GM19239 (cell line): ENCODE measurements around the gene ADAD2.

Experiments
- DNase-seq: peaks from one replicate; pipeline ENCODE4 v3.0.0; 2011; ENCODE audit warnings: low spot score; ENCODE audit not compliant: insufficient read length
- FAIRE-seq: peaks from 2 replicates; lab custom pipeline; 2011; peaks lifted over from hg19 to GRCh38; lab: Jason Lieb, UNC

ADAD2 gene

GRCh38 chr16:84176192-84177053 is 14.5 kb upstream of the ADAD2 start:
- no peak for FAIRE-seq
- DNase-seq = no peak

GRCh38 chr16:84177741-84178073 is 13.2 kb upstream of the ADAD2 start:
- FAIRE-seq = no peak

GRCh38 chr16:84178146-84178765 is 12.7 kb upstream of the ADAD2 start:
- DNase-seq (no peak), FAIRE-seq (no peak)

More at GRCh38 chr16:84177741-84178073, 13.2 kb upstream of the ADAD2 start:
- no peak for DNase-seq

DNA sequence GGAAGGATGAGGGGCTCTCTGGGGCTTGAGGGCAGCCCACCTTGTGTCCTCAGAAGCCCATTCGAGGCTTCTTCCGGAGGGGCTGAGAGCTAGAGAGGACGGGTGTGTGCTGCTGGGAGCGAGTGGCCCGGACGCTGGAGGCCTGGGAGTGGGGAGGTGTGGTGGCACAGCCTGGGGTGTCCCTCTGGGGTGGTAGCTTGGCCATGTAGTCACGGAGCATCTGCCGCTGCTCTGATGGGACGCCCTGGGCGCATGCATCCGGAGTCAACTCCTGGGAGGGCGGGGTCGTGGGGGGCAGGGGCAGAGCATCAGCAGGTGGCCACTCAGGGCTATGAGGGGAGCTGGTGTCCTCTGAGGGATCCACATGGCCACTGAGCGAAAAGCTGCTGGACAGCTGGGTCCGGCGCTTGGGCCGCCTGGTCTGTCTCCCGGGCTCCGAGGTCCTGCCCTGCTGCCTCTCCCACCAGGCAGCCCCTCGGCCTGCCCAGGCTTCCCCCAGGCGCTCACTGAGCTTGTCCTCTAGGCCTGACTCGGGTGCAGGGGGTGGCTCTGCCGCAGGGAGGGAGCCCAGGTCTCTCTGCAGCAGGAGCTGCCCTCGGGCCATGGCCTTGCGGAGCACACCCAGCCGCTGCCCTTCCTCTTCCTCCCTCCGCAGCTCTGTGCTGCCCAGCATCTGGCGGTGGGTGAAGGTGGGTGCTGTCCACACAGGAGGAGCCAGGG is 11.9 kb upstream of the ADAD2 start:
- no peak for FAIRE-seq

GRCh38 chr16:84179612-84180320 is 11.2 kb upstream of the ADAD2 start:
- DNase-seq = no peak
- no peak for FAIRE-seq

More for the DNA sequence above, 11.9 kb upstream of the ADAD2 start:
- no peak for DNase-seq

GRCh38 chr16:84180519-84181140 is 10.3 kb upstream of the ADAD2 start:
- no peak for DNase-seq
- FAIRE-seq = no peak

GRCh38 chr16:84181144-84181915 is 9.6 kb upstream of the ADAD2 start:
- DNase-seq (no peak), FAIRE-seq (no peak)

GRCh38 chr16:84182104-84182503 is 8.9 kb upstream of the ADAD2 start:
- DNase-seq = no peak
- no peak for FAIRE-seq

DNA sequence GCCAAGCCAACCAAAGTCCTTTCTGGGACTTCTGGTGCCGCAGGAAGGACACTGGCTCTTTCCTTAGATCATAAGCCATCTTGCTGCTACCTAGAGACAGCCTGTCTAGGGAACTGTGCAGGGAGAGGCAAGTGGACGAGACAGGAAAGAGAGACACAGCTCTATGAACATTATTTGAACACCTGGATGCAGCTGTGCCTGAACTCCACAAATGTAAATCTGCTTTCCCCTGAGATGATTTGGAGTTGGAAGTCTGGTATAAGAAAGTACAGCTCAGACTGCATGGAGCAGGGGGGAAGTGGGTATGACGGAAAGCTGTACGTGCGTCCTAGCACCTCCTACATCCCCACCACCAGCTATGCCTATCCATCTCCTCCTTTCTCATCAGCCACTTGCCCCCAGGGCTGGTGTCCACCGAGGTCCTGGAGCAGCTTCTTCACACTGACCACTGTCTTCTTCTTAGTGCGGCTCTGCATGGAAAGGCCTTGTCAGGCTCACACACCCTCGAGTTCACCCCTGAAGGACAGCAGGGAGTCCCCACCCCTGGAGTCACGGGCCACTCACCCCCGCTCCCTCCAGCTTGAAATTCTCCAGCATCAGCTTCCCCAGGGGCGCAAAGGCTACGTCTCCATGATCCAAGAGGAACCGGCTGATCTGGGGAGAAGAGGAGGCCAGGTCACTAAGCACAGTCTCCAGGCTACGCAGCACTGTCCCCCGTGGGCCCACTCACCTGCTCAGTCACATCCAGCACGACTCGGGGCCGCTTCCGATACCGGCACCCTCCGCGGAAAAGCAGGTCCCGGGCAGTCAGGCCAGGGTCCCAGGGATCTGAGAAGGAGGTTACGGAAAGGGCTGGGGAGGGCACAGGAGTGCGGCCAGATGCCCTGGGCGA is 8.0 kb upstream of the ADAD2 start:
- DNase-seq (no peak), FAIRE-seq (no peak)

GRCh38 chr16:84183572-84183875 is 7.4 kb upstream of the ADAD2 start:
- DNase-seq (no peak), FAIRE-seq (no peak)

DNA sequence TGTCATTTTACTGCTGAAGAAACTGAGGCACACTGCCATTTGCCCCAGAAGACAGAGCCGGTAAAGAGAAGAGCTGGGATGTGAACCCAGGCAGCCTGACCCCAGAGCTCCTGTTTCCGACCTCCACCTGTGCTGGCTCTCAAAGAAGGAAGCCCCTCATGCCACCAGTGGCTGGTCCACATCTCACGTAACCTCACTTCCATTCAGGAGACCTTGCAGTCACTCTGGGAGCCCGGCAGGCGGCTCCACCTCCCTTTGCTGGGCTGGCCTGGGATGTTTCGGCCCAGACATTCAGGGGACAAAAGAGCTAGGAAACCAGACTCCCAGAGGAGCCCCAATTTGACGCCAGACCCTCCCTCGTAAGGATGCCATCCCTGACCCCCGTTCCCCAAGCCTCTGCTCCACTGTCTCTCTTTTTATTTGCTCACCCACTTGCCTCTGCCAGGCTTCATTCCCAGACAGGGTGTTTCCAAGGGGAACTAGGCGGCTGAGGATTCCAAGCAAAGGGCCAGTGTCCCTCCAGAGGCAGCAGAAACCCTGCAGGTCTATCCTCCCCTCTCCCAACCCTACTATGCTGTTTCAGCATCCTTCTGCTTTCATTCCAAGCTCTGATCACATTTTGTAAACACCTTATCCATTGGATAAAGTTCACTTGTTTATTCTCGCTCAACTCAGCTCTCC is 6.9 kb upstream of the ADAD2 start:
- FAIRE-seq (no peak), DNase-seq (no peak)

DNA sequence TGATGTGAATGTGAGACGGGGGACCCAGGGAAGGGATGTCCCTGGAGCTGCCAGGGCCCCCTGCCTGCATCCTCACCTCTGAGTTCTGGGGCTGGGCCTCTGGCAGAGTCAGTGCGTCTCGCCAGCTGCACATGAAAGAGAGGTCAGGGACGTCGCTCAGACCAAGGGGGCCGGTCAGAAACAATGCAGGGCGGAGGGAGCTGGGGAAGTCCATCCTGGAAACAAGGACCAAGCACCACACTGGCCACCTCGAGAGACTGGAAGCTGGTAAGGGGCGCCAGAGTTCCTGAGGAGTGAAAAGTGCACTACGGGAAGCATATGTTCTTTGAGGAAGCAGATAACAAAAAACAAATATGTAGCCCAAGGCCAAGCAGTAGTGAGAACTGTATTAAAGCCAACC is 6.2 kb upstream of the ADAD2 start:
- DNase-seq (no peak), FAIRE-seq (no peak)

- peak; percentile 100 for DNase-seq
- peak; percentile 87 for FAIRE-seq
These were observed 4.1 kb upstream of the ADAD2 start, which contains the start of gene TAF1C for GRCh38 chr16:84186685-84187437. Gene TAF1C (minus strand): TSS chr16:84187057. CDS start chr16:84184988, 2,069 bp downstream.

GRCh38 chr16:84191466-84191865 is 509 bp downstream of the ADAD2 start:
- no peak for DNase-seq
- no peak for FAIRE-seq

GRCh38 chr16:84193480-84193879 is 2.5 kb downstream of the ADAD2 start:
- FAIRE-seq = no peak
- no peak for DNase-seq

- no peak for FAIRE-seq
These were observed 3.1 kb downstream of the ADAD2 start for GRCh38 chr16:84194018-84194417.

More at GRCh38 chr16:84194018-84194417, 3.1 kb downstream of the ADAD2 start:
- DNase-seq = no peak
